HG02870 (cell line): ENCODE results near the gene KLK1.

ENCODE experiments used
- ATAC-seq: cut with Tn5 transposase; IDR thresholded peaks from one replicate; pipeline ENCODE4 v1.9.1; 2021; ENCODE audit warnings: mild to moderate bottlenecking, moderate library complexity; ENCODE audit not compliant: unreplicated experiment

Gene KLK1

DNA sequence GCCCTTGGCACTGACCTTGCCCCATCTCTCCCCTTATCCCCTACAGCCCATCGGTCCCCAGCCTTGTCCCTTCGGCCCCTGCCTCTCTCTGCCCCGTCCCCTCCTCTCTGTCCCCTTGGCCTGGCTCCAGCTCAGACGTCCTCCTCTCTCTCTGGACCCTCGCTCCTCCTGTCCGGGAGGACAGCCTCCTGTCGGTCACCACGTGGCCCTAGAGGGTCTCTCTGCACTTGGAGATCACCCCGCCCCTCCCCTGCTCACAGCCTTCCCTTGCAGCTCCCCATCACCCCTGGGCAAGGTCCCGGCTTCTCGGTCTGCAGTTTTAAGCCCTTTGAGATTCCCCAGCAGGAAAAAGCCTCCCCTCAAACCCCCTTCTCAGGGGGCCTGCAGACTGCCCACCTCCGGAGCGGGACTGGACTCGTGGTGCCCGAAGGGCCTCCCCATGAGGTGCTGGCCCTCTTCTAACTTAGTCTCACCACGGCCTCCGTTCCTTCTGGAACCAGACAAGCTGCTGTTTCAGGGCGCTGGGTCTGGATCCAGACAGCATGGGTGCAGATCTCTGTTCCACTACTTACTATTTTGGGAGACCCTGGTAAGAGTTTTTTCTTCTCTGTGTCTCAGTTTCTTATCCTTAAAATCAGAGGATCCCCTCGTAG lies 13.1 kb upstream of the KLK1 start:
- ATAC-seq: no peak

DNA sequence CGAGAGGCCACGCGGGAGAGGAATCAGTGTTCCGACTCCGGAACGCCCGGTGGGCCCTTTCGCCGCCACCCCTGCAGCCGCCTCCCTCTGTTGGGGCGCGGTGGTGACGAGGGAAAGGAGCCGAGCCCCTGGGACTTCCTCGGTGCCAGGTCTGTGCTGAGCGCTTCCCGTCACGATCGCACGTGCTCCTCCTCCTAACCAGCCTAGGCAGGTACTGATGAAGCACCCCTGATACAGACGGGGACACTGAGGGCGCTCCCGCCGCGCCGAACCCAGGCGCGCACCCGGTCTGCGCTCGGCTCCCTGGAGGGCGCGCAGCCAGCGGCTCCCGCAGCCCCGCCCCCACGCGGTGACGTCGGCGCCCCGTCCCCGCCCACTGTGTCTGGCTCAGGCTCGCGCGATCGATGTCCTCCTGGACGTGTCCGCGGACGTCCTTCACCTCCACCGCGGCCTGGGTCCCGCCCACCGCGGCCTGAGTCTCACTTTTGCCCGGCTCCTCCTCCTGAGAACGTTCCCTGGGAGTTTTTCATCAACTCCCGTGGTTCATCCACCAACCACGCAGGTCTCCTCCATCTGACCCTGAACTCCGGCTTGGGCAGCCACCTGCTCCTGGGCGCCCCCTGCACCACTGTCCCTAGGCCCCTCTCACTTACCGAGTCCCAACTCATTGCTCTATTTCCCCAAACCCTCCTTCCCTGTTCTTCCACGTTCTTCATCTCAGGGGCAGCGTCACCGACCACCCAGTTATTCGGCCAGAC lies 12.4 kb upstream of the KLK1 start:
- peak; percentile 63 for ATAC-seq

- no peak for ATAC-seq
These were observed 11.7 kb upstream of the KLK1 start for GRCh38 chr19:50835103-50835784.

- ATAC-seq: no peak
These were observed 10.2 kb upstream of the KLK1 start for GRCh38 chr19:50833802-50834167.

DNA sequence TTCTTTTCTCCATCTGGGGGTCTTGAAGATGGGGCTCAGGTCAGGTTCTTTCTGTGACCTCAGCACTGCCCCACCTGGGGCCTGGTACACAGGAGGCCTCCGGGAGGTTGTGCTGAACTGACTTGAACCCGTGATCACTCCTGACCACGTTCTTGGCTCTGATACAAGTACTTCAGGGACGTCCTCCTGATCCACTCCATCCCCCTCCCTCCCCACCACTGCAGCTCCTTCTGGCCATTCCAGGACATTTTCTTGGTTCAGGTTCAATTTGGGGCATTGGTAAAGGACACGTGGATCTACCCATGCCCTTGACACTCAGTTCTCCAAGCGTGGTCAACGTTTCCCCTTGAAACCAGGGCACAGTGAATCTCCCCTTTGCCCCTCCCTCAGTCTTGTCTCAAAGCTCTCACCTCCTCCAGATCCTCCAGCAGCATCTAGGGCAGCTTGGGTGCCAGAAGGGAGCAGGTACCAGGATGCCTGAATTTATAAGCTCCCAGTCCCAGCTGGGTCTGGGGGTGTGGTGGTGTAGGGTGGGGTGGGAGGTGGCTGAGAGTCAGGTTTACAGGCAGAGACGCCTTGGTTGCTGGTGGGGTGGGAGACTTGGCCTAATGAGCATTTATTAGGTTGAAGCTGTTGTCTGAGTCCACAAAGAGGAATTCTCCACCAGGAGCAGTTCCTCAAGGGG lies 9.7 kb upstream of the KLK1 start, which contains the start of gene KLK15:
TSS of gene KLK15 (minus strand) at position 458 of the 685 bp plus-strand sequence. CDS start 2,082 bp downstream, outside the sequence.
- no peak for ATAC-seq

DNA sequence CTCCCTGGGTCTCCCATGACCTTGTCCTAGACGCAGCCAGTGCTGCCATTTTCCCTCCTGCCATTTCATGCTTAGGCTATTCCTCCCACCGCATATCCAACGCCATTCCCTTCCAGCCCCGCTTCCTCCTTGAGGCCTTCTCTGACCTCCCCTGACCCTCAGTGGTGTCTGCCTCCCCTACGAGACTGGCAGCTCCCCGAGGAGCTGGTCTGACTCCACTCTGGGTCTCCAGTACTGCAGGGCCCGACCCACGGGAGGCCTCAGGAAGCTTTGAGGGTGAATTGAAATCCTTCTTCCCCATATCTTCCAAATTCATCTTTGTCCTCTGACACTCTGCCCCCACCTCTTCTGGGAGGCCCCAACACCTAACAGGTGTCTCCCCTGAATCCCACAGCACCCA lies 9.1 kb upstream of the KLK1 start:
- no peak for ATAC-seq

DNA sequence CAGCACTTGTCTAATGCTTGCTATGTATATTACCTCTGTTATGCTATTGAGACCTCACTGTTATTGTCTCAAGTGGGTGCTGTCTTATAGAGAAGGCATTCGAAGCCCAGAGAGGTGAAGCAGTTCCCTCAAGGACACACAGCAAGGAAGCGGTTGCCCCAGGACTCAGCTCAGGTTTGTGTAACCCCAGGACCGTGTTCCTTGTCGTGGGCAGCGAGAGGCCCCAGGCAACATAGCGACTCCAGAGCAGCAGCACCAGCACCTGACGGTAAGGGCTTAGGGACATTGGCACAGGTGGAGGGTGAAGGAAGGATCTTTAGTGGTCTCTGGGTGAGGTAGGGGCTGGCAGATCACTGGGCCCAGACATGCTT lies 7.4 kb upstream of the KLK1 start:
- no peak for ATAC-seq

DNA sequence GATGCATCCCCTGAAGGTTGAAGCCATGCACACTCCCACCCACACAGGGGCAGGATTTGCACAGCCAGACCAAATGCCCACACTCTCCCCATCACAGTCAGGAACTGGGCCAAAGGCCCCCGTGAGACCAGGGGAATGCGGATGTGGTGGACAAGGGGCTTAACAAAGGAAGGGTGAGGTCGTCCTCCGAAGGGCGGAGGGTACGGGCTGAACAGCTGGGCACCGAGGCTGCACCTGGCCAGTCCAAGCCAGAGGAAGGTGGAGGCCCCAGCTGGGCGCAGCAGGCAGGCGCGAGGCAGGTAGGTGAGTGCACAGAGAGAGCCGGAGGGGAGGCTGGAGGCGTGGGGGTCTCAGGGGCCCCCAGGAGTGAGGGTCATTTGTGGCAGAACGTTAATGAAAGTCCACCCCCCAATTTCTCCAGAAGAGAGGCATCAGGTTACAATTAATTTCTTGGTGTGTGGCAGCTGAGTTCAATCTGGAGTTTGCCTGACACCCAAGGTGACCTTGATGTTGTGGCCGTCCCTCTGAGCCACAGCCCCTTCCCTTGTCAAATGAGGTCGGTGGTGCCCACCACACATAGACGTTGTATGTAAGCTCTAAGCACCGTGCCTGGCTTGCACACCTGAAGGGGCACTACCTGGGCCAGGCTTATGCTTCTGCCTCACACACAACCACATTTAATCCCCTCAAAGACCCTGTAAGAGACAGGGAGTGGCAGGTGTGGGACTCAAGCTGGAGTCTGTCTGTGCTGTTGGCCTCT lies 6.9 kb upstream of the KLK1 start:
- ATAC-seq: no peak

GRCh38 chr19:50829801-50830200 lies 6.2 kb upstream of the KLK1 start:
- no peak for ATAC-seq

DNA sequence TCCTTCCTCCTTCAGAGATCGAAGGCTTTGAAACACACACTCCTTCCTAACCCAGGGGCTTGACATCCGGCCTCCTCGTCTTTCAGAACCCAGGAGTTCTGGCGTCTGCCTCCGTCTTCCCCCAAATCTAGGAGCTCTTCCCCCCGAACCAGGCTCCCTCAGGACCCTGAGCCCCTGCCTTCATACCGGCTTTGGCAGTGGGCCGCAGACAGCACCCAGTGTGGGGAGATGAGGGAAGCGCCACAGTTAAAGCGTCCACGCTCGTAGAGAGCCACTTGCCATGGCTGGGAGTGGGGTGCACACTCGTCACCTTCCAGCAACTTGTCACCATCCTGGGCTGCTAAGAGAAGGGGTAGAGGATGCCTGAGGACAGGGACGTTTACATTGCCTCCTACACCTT lies 3.9 kb upstream of the KLK1 start:
- ATAC-seq: no peak

GRCh38 chr19:50826492-50827240 lies 3.1 kb upstream of the KLK1 start:
- no peak for ATAC-seq

GRCh38 chr19:50822661-50823208 lies 852 bp downstream of the KLK1 start:
- no peak for ATAC-seq

- no peak for ATAC-seq
These were observed 2.0 kb downstream of the KLK1 start for GRCh38 chr19:50821622-50822021.

DNA sequence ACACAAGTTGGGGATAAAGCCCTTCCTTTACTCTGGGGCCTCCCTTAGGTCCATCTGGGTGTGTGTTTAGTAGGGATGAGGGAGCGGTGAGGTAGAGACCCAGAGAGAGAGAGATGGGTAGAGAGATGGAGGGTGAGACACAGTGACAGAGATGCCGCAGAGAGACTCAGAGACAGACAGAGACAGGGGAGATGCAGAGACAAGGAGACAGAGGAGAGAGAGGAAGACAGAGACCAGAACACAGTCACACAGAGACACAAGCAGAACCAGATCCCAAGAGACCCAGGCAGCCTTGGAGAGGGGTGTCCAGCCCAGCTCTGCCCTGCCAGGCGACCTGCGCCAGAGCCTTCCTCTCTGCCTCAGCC lies 2.4 kb downstream of the KLK1 start:
- ATAC-seq: no peak

DNA sequence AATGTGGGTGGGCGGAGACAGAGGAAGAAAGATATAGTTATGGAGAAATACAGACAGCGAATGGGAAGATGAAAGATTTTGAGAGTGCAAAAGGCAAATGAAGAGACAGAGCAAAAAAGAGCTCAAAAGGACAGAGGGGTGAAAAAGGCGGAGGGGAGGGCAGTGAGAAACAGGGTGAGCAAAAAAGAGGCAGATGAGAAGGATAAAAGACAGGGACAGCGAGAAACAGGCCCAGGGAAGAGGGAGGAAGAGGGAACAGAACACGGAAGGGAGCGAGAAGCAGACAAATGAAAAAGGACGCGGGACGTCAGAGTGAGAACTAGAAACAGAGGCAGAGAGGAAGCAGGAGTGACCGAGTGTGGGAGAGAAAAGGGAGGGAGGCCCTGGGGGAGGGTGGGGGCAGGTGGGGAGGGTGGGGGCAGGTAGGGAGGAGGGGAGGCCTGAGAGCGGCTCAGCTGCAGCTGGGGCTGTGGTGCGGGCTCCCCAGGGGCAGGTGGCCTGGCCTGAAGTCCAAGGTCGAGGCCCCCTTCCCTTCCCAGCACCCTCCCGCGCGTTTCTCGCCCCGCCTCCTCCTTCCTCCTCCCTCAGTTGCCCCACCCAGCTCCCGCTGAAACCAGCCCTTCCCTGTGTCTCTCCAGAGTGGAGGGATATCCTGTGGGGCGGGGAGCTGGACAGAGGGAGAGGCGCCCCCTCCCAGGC lies 2.9 kb downstream of the KLK1 start:
- ATAC-seq: no peak

GRCh38 chr19:50820086-50820485 lies 3.5 kb downstream of the KLK1 start:
- no peak for ATAC-seq

- ATAC-seq: no peak
These were observed 4.0 kb downstream of the KLK1 start for GRCh38 chr19:50819636-50820035.

GRCh38 chr19:50818859-50819472 lies 4.6 kb downstream of the KLK1 start:
- no peak for ATAC-seq
